Measurements from ENCODE around the gene ADGRD1.

ADGRD1 gene

GRCh38 chr12:131135786-131136538, 182.3 kb downstream of the ADGRD1 start:
- no peak for DNase-seq (ENCODE audit: low read depth in 2 of 2)

GRCh38 chr12:131136539-131136872, 182.8 kb downstream of the ADGRD1 start:
- no peak for DNase-seq (ENCODE audit: low read depth in 2 of 2)

GRCh38 chr12:131137009-131137835, 183.5 kb downstream of the ADGRD1 start:
- no peak for DNase-seq (ENCODE audit: low read depth in 2 of 2)

- DNase-seq (ENCODE audit: low read depth in 2 of 2), result no peak
Measured at GRCh38 chr12:131137836-131138637, 184.3 kb downstream of the ADGRD1 start.

GRCh38 chr12:131138638-131139362, 185.1 kb downstream of the ADGRD1 start:
- no peak for DNase-seq (ENCODE audit: low read depth in 2 of 2)

- no peak for DNase-seq (ENCODE audit: low read depth in 2 of 2)
Measured at GRCh38 chr12:131139363-131140068, 185.8 kb downstream of the ADGRD1 start.

GRCh38 chr12:131140069-131140435, 186.3 kb downstream of the ADGRD1 start:
- DNase-seq (ENCODE audit: low read depth in 2 of 2), result no peak

GRCh38 chr12:131140697-131141096, 187.0 kb downstream of the ADGRD1 start:
- DNase-seq (ENCODE audit: low read depth in 2 of 2), result no peak

- no peak for DNase-seq (ENCODE audit: low read depth in 2 of 2)
Measured at GRCh38 chr12:131141514-131141913, 187.8 kb downstream of the ADGRD1 start.

- no peak for DNase-seq (ENCODE audit: low read depth in 2 of 2)
Measured at GRCh38 chr12:131142891-131143657, 189.4 kb downstream of the ADGRD1 start.

- no peak for DNase-seq (ENCODE audit: low read depth in 2 of 2)
Measured at GRCh38 chr12:131146173-131146675, 192.5 kb downstream of the ADGRD1 start.

GRCh38 chr12:131147293-131147692, 193.6 kb downstream of the ADGRD1 start:
- no peak for DNase-seq (ENCODE audit: low read depth in 2 of 2)

GRCh38 chr12:131147894-131148293, 194.2 kb downstream of the ADGRD1 start:
- no peak for DNase-seq (ENCODE audit: low read depth in 2 of 2)

- no peak for DNase-seq (ENCODE audit: low read depth in 2 of 2)
Measured at GRCh38 chr12:131151558-131152345, 198.0 kb downstream of the ADGRD1 start.

GRCh38 chr12:131152587-131152986, 198.9 kb downstream of the ADGRD1 start:
- DNase-seq (ENCODE audit: low read depth in 2 of 2), result no peak

- DNase-seq (ENCODE audit: low read depth in 2 of 2), result no peak
Measured at GRCh38 chr12:131153016-131153415, 199.3 kb downstream of the ADGRD1 start.

- DNase-seq (ENCODE audit: low read depth in 2 of 2), result no peak
Measured at GRCh38 chr12:131153956-131154355, 200.2 kb downstream of the ADGRD1 start.

- DNase-seq (ENCODE audit: low read depth in 2 of 2), result no peak
Measured at GRCh38 chr12:131155131-131155530, 201.4 kb downstream of the ADGRD1 start.

- no peak for DNase-seq (ENCODE audit: low read depth in 2 of 2)
Measured at GRCh38 chr12:131157743-131158142, 204.0 kb downstream of the ADGRD1 start.

Data from stimulated activated CD4-positive, alpha-beta T cell treated with anti-CD3 and anti-CD28 coated beads, Interleukin-12 subunit alpha, Interleukin-12 subunit beta, amount 100 ng/mL, for 24 hours (primary cell).